Measurements from ENCODE around the gene ATP11A. TPM values are rescaled to one million over a fixed set of nuclear protein-coding genes. Genes with fewer than 3 reads are reported as not detected.

ATP11A gene
- total RNA-seq, 5 donors from 2014 or later (not counting 1 experiment from before 2014, with no cell fraction given) = 35.7 to 57.1 (median 48.5) TPM

- Histone ChIP-seq H3K4me1 (ENCODE audit: control insufficient read depth in 1 of 2, extremely low read depth in 1 of 2, insufficient read depth in 2 of 2, low read length in 2 of 2) (peaks cover 6 to 14% of the 10 kb centered on the region in 2 experiments), H3K9me3 (no peaks in the 10 kb centered on the region), H3K4me3 (ENCODE audit: control insufficient read depth in 1 of 2, extremely low read depth in 1 of 2, low read length in 1 of 2) (no peak overlapping the region), H3K36me3 (ENCODE audit: control insufficient read depth in 2 of 2, extremely low read depth in 1 of 2, insufficient read depth in 1 of 2, low read length in 1 of 2) (no peaks in the 10 kb centered on the region), H3K27me3 (replicated peaks in 1 of 2; ENCODE audit: control insufficient read depth in 2 of 2, extremely low read depth in 1 of 2, insufficient read depth in 2 of 2, low read length in 1 of 2) (peaks cover 0 to 11% of the 10 kb centered on the region in 2 experiments), H3K27ac (ENCODE audit: low read length) (no peak overlapping the region)
- Mint-ChIP-seq H3K4me3 (no peak overlapping the region), H3K27me3 (peaks cover 0 to 4% of the 10 kb centered on the region in 2 donors), H3K9me3 (no peaks in the 10 kb centered on the region), H3K36me3 (no peaks in the 10 kb centered on the region), H3K4me1 (peaks cover 13 to 27% (median 14%) of the 10 kb centered on the region in 3 donors), H3K27ac (no peak overlapping the region)
- DNase-seq = no peak
- CTCF ChIA-PET = interaction anchor here in 1 of 2 donors (0.6 kb wide), 1 partner anchor 27 kb away, joined by 6 read pairs; no protein-coding TSS in a partner anchor
- POLR2A ChIA-PET = interaction anchor here in 1 of 2 donors (0.6 kb wide), 1 partner anchor 518 kb away, joined by 6 read pairs; no protein-coding TSS in a partner anchor
- no peak for ATAC-seq (replicated peaks in 1 of 4)
- WGBS (ENCODE audit: insufficient coverage) = 82% methylated on average over 3 of the region's 10 CpGs
These were observed 19.8 kb upstream of the ATP11A start for GRCh38 chr13:112669881-112670499.

GRCh38 chr13:112670864-112671263 lies 19.0 kb upstream of the ATP11A start:
- Histone ChIP-seq H3K27ac (ENCODE audit: low read length) (no peak overlapping the region), H3K4me3 (ENCODE audit: control insufficient read depth in 1 of 2, extremely low read depth in 1 of 2, low read length in 1 of 2) (no peak overlapping the region), H3K36me3 (ENCODE audit: control insufficient read depth in 2 of 2, extremely low read depth in 1 of 2, insufficient read depth in 1 of 2, low read length in 1 of 2) (no peaks in the 10 kb centered on the region), H3K4me1 (ENCODE audit: control insufficient read depth in 1 of 2, extremely low read depth in 1 of 2, insufficient read depth in 2 of 2, low read length in 2 of 2) (peaks cover 6 to 15% of the 10 kb centered on the region in 2 experiments), H3K27me3 (replicated peaks in 1 of 2; ENCODE audit: control insufficient read depth in 2 of 2, extremely low read depth in 1 of 2, insufficient read depth in 2 of 2, low read length in 1 of 2) (peaks cover 0 to 11% of the 10 kb centered on the region in 2 experiments), H3K9me3 (no peaks in the 10 kb centered on the region)
- Mint-ChIP-seq H3K27me3 (peaks cover 0 to 5% of the 10 kb centered on the region in 2 donors), H3K4me3 (no peak overlapping the region), H3K4me1 (peaks cover 14 to 35% (median 15%) of the 10 kb centered on the region in 3 donors), H3K9me3 (no peaks in the 10 kb centered on the region), H3K36me3 (no peaks in the 10 kb centered on the region), H3K27ac (no peak overlapping the region)
- POLR2A ChIA-PET = no interaction called here
- ATAC-seq (replicated peaks in 1 of 4) (no peak), DNase-seq (no peak)
- 78% methylated on average over 8 of the region's 9 CpGs for WGBS (ENCODE audit: insufficient coverage)
- CTCF ChIA-PET = no interaction called here

- CTCF ChIA-PET = no interaction called here
- no peak overlapping the region for H3K4me3 Mint-ChIP-seq
These were observed 18.5 kb upstream of the ATP11A start for GRCh38 chr13:112671359-112671758.

GRCh38 chr13:112672651-112673284 lies 17.1 kb upstream of the ATP11A start:
- CTCF ChIA-PET = no interaction called here

More at GRCh38 chr13:112671359-112671758, 18.5 kb upstream of the ATP11A start:
- Mint-ChIP-seq H3K9me3 (no peaks in the 10 kb centered on the region), H3K36me3 (no peaks in the 10 kb centered on the region), H3K27ac (no peak overlapping the region), H3K4me1 (peaks cover 14 to 37% (median 15%) of the 10 kb centered on the region in 3 donors), H3K27me3 (peaks cover 0 to 7% of the 10 kb centered on the region in 2 donors)
- Histone ChIP-seq H3K27ac (ENCODE audit: low read length) (no peak overlapping the region), H3K4me3 (ENCODE audit: control insufficient read depth in 1 of 2, extremely low read depth in 1 of 2, low read length in 1 of 2) (no peak overlapping the region), H3K36me3 (ENCODE audit: control insufficient read depth in 2 of 2, extremely low read depth in 1 of 2, insufficient read depth in 1 of 2, low read length in 1 of 2) (no peaks in the 10 kb centered on the region), H3K9me3 (no peaks in the 10 kb centered on the region), H3K4me1 (ENCODE audit: control insufficient read depth in 1 of 2, extremely low read depth in 1 of 2, insufficient read depth in 2 of 2, low read length in 2 of 2) (peaks cover 6 to 15% of the 10 kb centered on the region in 2 experiments), H3K27me3 (replicated peaks in 1 of 2; ENCODE audit: control insufficient read depth in 2 of 2, extremely low read depth in 1 of 2, insufficient read depth in 2 of 2, low read length in 1 of 2) (peaks cover 0 to 11% of the 10 kb centered on the region in 2 experiments)
- ATAC-seq (replicated peaks in 1 of 4) = no peak
- 92% methylated on average over 7 of the region's 10 CpGs for WGBS (ENCODE audit: insufficient coverage)
- no peak for DNase-seq
- POLR2A ChIA-PET = no interaction called here

GRCh38 chr13:112674412-112675365 lies 15.1 kb upstream of the ATP11A start:
- POLR2A ChIA-PET = no interaction called here
- no CpG with 5 or more reads among the region's 15 CpGs for WGBS (ENCODE audit: insufficient coverage)
- H3K27me3 ChIP-seq (replicated peaks in 1 of 2; ENCODE audit: control insufficient read depth in 2 of 2, extremely low read depth in 1 of 2, insufficient read depth in 2 of 2, low read length in 1 of 2) = peaks cover 0 to 13% of the 10 kb centered on the region in 2 experiments
- H3K27ac ChIP-seq (ENCODE audit: low read length) = no peak overlapping the region
- ATAC-seq (replicated peaks in 1 of 4) (peak in 2 of 4 experiments; percentile 44 to 61), DNase-seq (no peak)
- no peaks in the 10 kb centered on the region for H3K9me3 ChIP-seq
- Mint-ChIP-seq H3K9me3 (no peaks in the 10 kb centered on the region), H3K4me1 (peaks cover 14 to 37% (median 15%) of the 10 kb centered on the region in 3 donors), H3K4me3 (peak overlapping the region in 1 of 3 donors; percentile 34), H3K27me3 (peaks cover 0 to 7% of the 10 kb centered on the region in 2 donors), H3K27ac (peak overlapping the region; percentile 69 to 88), H3K36me3 (no peaks in the 10 kb centered on the region)
- CTCF ChIA-PET = interaction anchor here in 1 of 2 donors (0.7 kb wide), 1 partner anchor 20 kb away, joined by 3 read pairs; no protein-coding TSS in a partner anchor
- H3K4me1 ChIP-seq (ENCODE audit: control insufficient read depth in 1 of 2, extremely low read depth in 1 of 2, insufficient read depth in 2 of 2, low read length in 2 of 2) = peaks cover 6 to 15% of the 10 kb centered on the region in 2 experiments
- no peak overlapping the region for H3K4me3 ChIP-seq (ENCODE audit: control insufficient read depth in 1 of 2, extremely low read depth in 1 of 2, low read length in 1 of 2)
- H3K36me3 ChIP-seq (ENCODE audit: control insufficient read depth in 2 of 2, extremely low read depth in 1 of 2, insufficient read depth in 1 of 2, low read length in 1 of 2) = no peaks in the 10 kb centered on the region

More at GRCh38 chr13:112672651-112673284, 17.1 kb upstream of the ATP11A start:
- H3K36me3 Mint-ChIP-seq = no peaks in the 10 kb centered on the region
- peaks cover 14 to 37% (median 15%) of the 10 kb centered on the region in 3 donors for H3K4me1 Mint-ChIP-seq
- Histone ChIP-seq H3K4me3 (ENCODE audit: control insufficient read depth in 1 of 2, extremely low read depth in 1 of 2, low read length in 1 of 2) (no peak overlapping the region), H3K4me1 (ENCODE audit: control insufficient read depth in 1 of 2, extremely low read depth in 1 of 2, insufficient read depth in 2 of 2, low read length in 2 of 2) (peaks cover 6 to 15% of the 10 kb centered on the region in 2 experiments), H3K27ac (ENCODE audit: low read length) (no peak overlapping the region), H3K36me3 (ENCODE audit: control insufficient read depth in 2 of 2, extremely low read depth in 1 of 2, insufficient read depth in 1 of 2, low read length in 1 of 2) (no peaks in the 10 kb centered on the region), H3K9me3 (no peaks in the 10 kb centered on the region), H3K27me3 (replicated peaks in 1 of 2; ENCODE audit: control insufficient read depth in 2 of 2, extremely low read depth in 1 of 2, insufficient read depth in 2 of 2, low read length in 1 of 2) (peaks cover 0 to 11% of the 10 kb centered on the region in 2 experiments)
- POLR2A ChIA-PET = interaction anchor here in 1 of 2 donors (0.5 kb wide), 1 partner anchor 87 kb away, joined by 4 read pairs; no protein-coding TSS in a partner anchor
- DNase-seq = no peak
- no peak for ATAC-seq (replicated peaks in 1 of 4)
- no peaks in the 10 kb centered on the region for H3K9me3 Mint-ChIP-seq
- 82% methylated on average over 7 of the region's 8 CpGs for WGBS (ENCODE audit: insufficient coverage)
- H3K27ac Mint-ChIP-seq = peak overlapping the region in 1 of 2 donors; percentile 92
- H3K4me3 Mint-ChIP-seq = no peak overlapping the region
- H3K27me3 Mint-ChIP-seq = peaks cover 0 to 7% of the 10 kb centered on the region in 2 donors

GRCh38 chr13:112675366-112675756 lies 14.5 kb upstream of the ATP11A start:
- no peak overlapping the region for H3K4me3 ChIP-seq (ENCODE audit: control insufficient read depth in 1 of 2, extremely low read depth in 1 of 2, low read length in 1 of 2)
- Mint-ChIP-seq H3K27ac (peak overlapping the region in 1 of 2 donors; percentile 88), H3K9me3 (no peaks in the 10 kb centered on the region), H3K27me3 (peaks cover 0 to 7% of the 10 kb centered on the region in 2 donors), H3K4me1 (peaks cover 14 to 37% (median 15%) of the 10 kb centered on the region in 3 donors), H3K36me3 (no peaks in the 10 kb centered on the region), H3K4me3 (no peak overlapping the region)
- ChIA-PET POLR2A (no interaction called here), CTCF (no interaction called here)
- H3K36me3 ChIP-seq (ENCODE audit: control insufficient read depth in 2 of 2, extremely low read depth in 1 of 2, insufficient read depth in 1 of 2, low read length in 1 of 2) = no peaks in the 10 kb centered on the region
- WGBS (ENCODE audit: insufficient coverage) = 73% methylated on average over 6 of the region's 7 CpGs
- ATAC-seq (replicated peaks in 1 of 4) = no peak
- H3K27me3 ChIP-seq (replicated peaks in 1 of 2; ENCODE audit: control insufficient read depth in 2 of 2, extremely low read depth in 1 of 2, insufficient read depth in 2 of 2, low read length in 1 of 2) = peaks cover 0 to 16% of the 10 kb centered on the region in 2 experiments
- H3K9me3 ChIP-seq = no peaks in the 10 kb centered on the region
- peaks cover 6 to 15% of the 10 kb centered on the region in 2 experiments for H3K4me1 ChIP-seq (ENCODE audit: control insufficient read depth in 1 of 2, extremely low read depth in 1 of 2, insufficient read depth in 2 of 2, low read length in 2 of 2)
- no peak for DNase-seq
- no peak overlapping the region for H3K27ac ChIP-seq (ENCODE audit: low read length)

Measured in T-cell (primary cell).